ENCODE measurements around the gene NIPA2.
A peak's percentile ranks its signal among the peaks of the same experiment; 100 is the strongest.

The NIPA2 gene

GRCh38 chr15:22880981-22881738 is 42.7 kb downstream of the NIPA2 start:
- WGBS (ENCODE audit: insufficient coverage), result 98% methylated on average over 19 of the region's 19 CpGs

DNA sequence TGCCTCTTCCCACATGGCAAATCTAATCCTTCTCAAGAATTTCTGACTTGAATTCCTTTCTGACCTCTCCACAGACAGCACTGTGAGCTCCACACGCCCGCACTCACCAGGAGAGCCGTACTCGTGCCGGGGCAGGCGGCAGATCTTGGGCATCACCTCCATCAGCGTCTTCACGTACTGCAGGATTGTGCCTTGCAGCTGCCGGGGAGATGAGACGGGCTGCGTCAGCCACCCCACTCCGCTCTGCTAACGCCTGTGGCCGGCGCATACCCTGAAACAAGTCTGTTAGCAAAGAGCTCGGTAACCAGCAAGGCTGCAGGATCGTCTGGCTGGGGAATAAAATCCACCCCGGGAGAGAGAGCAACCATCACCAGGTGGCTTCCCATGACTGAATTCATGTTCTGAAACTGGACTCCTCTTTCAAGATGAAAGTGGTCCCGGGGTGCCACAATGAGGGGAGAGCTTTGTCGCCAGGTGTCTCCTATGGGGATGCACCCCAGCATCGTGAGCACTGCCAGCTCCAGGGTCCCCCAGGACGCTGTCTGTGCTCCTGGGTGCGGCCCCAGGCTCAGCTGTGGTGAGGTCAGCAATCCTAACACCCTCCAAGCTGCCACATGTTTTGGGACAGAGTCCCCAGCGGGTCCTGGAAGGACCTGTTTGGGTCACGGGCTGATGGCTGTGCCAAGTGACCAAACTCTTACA is 43.4 kb downstream of the NIPA2 start:
- DNase-seq, result no peak
- H3K9me3 ChIP-seq (ENCODE audit: control extremely low read depth in 1 of 5, control insufficient read depth in 4 of 5, insufficient read depth in 2 of 5, low read depth in 1 of 5, low read length in 4 of 5), result peaks cover 0 to 13% (median 4%) of the 10 kb centered on the region in 5 experiments
- no peak overlapping the region for H3K27ac ChIP-seq (ENCODE audit: insufficient read depth in 1 of 2, low read depth in 1 of 2, low read length in 2 of 2, poor library complexity in 1 of 2, severe bottlenecking in 2 of 2)
- H3K27me3 ChIP-seq (replicated peaks in 2 of 5; ENCODE audit: control insufficient read depth in 4 of 5, insufficient read depth in 5 of 5, low read length in 4 of 5), result no peaks in the 10 kb centered on the region
- no peaks in the 10 kb centered on the region for H3K4me1 ChIP-seq (ENCODE audit: control extremely low read depth in 1 of 4, control insufficient read depth in 4 of 4, insufficient read depth in 4 of 4, low read length in 3 of 4)
- ChIA-PET POLR2A (no interaction called here), CTCF (no interaction called here)
- H3K4me3 ChIP-seq (ENCODE audit: control insufficient read depth in 1 of 7, extremely low read depth in 1 of 7, insufficient read depth in 4 of 7, low read depth in 2 of 7, low read length in 6 of 7), result no peak overlapping the region
- peaks cover 4 to 62% (median 47%) of the 10 kb centered on the region in 4 experiments for H3K36me3 ChIP-seq (ENCODE audit: control insufficient read depth in 4 of 4, insufficient read depth in 4 of 4, low read length in 3 of 4)
- WGBS (ENCODE audit: insufficient coverage), result 96% methylated on average over 22 of the region's 25 CpGs

More at GRCh38 chr15:22880981-22881738, 42.7 kb downstream of the NIPA2 start:
- no peak for DNase-seq
- ChIA-PET POLR2A (no interaction called here), CTCF (interaction anchor here (0.8 kb wide), 1 partner anchor 15 kb away, joined by 3 read pairs; no protein-coding TSS in a partner anchor)
- peaks cover 5 to 61% (median 49%) of the 10 kb centered on the region in 4 experiments for H3K36me3 ChIP-seq (ENCODE audit: control insufficient read depth in 4 of 4, insufficient read depth in 4 of 4, low read length in 3 of 4)
- peaks cover 0 to 15% (median 5%) of the 10 kb centered on the region in 5 experiments for H3K9me3 ChIP-seq (ENCODE audit: control extremely low read depth in 1 of 5, control insufficient read depth in 4 of 5, insufficient read depth in 2 of 5, low read depth in 1 of 5, low read length in 4 of 5)
- no peak overlapping the region for H3K27ac ChIP-seq (ENCODE audit: insufficient read depth in 1 of 2, low read depth in 1 of 2, low read length in 2 of 2, poor library complexity in 1 of 2, severe bottlenecking in 2 of 2)
- H3K4me1 ChIP-seq (ENCODE audit: control extremely low read depth in 1 of 4, control insufficient read depth in 4 of 4, insufficient read depth in 4 of 4, low read length in 3 of 4), result no peaks in the 10 kb centered on the region
- no peak overlapping the region for H3K4me3 ChIP-seq (ENCODE audit: control insufficient read depth in 1 of 7, extremely low read depth in 1 of 7, insufficient read depth in 4 of 7, low read depth in 2 of 7, low read length in 6 of 7)
- H3K27me3 ChIP-seq (replicated peaks in 2 of 5; ENCODE audit: control insufficient read depth in 4 of 5, insufficient read depth in 5 of 5, low read length in 4 of 5), result no peaks in the 10 kb centered on the region

GRCh38 chr15:22883196-22883595 is 44.7 kb downstream of the NIPA2 start:
- peaks cover 2 to 61% (median 44%) of the 10 kb centered on the region in 4 experiments for H3K36me3 ChIP-seq (ENCODE audit: control insufficient read depth in 4 of 4, insufficient read depth in 4 of 4, low read length in 3 of 4)
- DNase-seq, result no peak
- ChIA-PET CTCF (no interaction called here), POLR2A (no interaction called here)
- H3K27ac ChIP-seq (ENCODE audit: insufficient read depth in 1 of 2, low read depth in 1 of 2, low read length in 2 of 2, poor library complexity in 1 of 2, severe bottlenecking in 2 of 2), result no peak overlapping the region
- H3K4me3 ChIP-seq (ENCODE audit: control insufficient read depth in 1 of 7, extremely low read depth in 1 of 7, insufficient read depth in 4 of 7, low read depth in 2 of 7, low read length in 6 of 7), result no peak overlapping the region
- H3K9me3 ChIP-seq (ENCODE audit: control extremely low read depth in 1 of 5, control insufficient read depth in 4 of 5, insufficient read depth in 2 of 5, low read depth in 1 of 5, low read length in 4 of 5), result peaks cover 0 to 2% (median 0%) of the 10 kb centered on the region in 5 experiments
- no peaks in the 10 kb centered on the region for H3K27me3 ChIP-seq (replicated peaks in 2 of 5; ENCODE audit: control insufficient read depth in 4 of 5, insufficient read depth in 5 of 5, low read length in 4 of 5)
- WGBS (ENCODE audit: insufficient coverage), result 100% methylated on average over 3 of the region's 13 CpGs
- H3K4me1 ChIP-seq (ENCODE audit: control extremely low read depth in 1 of 4, control insufficient read depth in 4 of 4, insufficient read depth in 4 of 4, low read length in 3 of 4), result no peaks in the 10 kb centered on the region

GRCh38 chr15:22884344-22884743 is 45.9 kb downstream of the NIPA2 start:
- Histone ChIP-seq H3K4me1 (ENCODE audit: control extremely low read depth in 1 of 4, control insufficient read depth in 4 of 4, insufficient read depth in 4 of 4, low read length in 3 of 4) (no peaks in the 10 kb centered on the region), H3K27me3 (replicated peaks in 2 of 5; ENCODE audit: control insufficient read depth in 4 of 5, insufficient read depth in 5 of 5, low read length in 4 of 5) (no peaks in the 10 kb centered on the region), H3K4me3 (ENCODE audit: control insufficient read depth in 1 of 7, extremely low read depth in 1 of 7, insufficient read depth in 4 of 7, low read depth in 2 of 7, low read length in 6 of 7) (no peak overlapping the region), H3K36me3 (ENCODE audit: control insufficient read depth in 4 of 4, insufficient read depth in 4 of 4, low read length in 3 of 4) (peaks cover 2 to 58% (median 42%) of the 10 kb centered on the region in 4 experiments), H3K27ac (ENCODE audit: insufficient read depth in 1 of 2, low read depth in 1 of 2, low read length in 2 of 2, poor library complexity in 1 of 2, severe bottlenecking in 2 of 2) (no peak overlapping the region), H3K9me3 (ENCODE audit: control extremely low read depth in 1 of 5, control insufficient read depth in 4 of 5, insufficient read depth in 2 of 5, low read depth in 1 of 5, low read length in 4 of 5) (no peaks in the 10 kb centered on the region)
- peak in 1 of 3 donors; percentile 11 for DNase-seq
- ChIA-PET POLR2A (no interaction called here), CTCF (no interaction called here)
- WGBS (ENCODE audit: insufficient coverage), result 92% methylated on average over 1 of the region's 1 CpG

DNA sequence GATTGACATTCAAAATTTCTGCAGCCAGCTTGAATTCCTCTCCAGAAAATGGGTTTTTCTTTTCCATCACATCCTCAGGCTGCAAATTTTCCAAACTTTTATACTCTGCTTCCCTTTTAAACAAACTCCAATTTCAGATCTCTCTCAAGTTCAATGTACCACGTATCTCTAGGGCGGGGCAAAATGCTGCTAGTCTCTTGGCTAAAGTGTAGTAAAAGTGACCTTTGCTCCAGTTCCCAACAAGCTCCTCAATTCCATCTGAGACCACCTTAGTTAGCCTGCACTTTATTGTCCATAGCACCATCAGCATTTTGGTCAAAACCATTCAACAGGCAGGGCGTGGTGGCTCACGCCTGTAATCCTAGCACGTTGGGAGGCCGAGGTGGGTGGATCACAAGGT is 46.7 kb downstream of the NIPA2 start:
- Histone ChIP-seq H3K27ac (ENCODE audit: insufficient read depth in 1 of 2, low read depth in 1 of 2, low read length in 2 of 2, poor library complexity in 1 of 2, severe bottlenecking in 2 of 2) (no peak overlapping the region), H3K27me3 (replicated peaks in 2 of 5; ENCODE audit: control insufficient read depth in 4 of 5, insufficient read depth in 5 of 5, low read length in 4 of 5) (no peaks in the 10 kb centered on the region), H3K4me3 (ENCODE audit: control insufficient read depth in 1 of 7, extremely low read depth in 1 of 7, insufficient read depth in 4 of 7, low read depth in 2 of 7, low read length in 6 of 7) (no peak overlapping the region), H3K4me1 (ENCODE audit: control extremely low read depth in 1 of 4, control insufficient read depth in 4 of 4, insufficient read depth in 4 of 4, low read length in 3 of 4) (no peaks in the 10 kb centered on the region), H3K9me3 (ENCODE audit: control extremely low read depth in 1 of 5, control insufficient read depth in 4 of 5, insufficient read depth in 2 of 5, low read depth in 1 of 5, low read length in 4 of 5) (no peaks in the 10 kb centered on the region), H3K36me3 (ENCODE audit: control insufficient read depth in 4 of 4, insufficient read depth in 4 of 4, low read length in 3 of 4) (peaks cover 2 to 53% (median 39%) of the 10 kb centered on the region in 4 experiments)
- no peak for DNase-seq
- 98% methylated on average over 6 of the region's 6 CpGs for WGBS (ENCODE audit: insufficient coverage)
- CTCF ChIA-PET, result no interaction called here
- POLR2A ChIA-PET, result no interaction called here

DNA sequence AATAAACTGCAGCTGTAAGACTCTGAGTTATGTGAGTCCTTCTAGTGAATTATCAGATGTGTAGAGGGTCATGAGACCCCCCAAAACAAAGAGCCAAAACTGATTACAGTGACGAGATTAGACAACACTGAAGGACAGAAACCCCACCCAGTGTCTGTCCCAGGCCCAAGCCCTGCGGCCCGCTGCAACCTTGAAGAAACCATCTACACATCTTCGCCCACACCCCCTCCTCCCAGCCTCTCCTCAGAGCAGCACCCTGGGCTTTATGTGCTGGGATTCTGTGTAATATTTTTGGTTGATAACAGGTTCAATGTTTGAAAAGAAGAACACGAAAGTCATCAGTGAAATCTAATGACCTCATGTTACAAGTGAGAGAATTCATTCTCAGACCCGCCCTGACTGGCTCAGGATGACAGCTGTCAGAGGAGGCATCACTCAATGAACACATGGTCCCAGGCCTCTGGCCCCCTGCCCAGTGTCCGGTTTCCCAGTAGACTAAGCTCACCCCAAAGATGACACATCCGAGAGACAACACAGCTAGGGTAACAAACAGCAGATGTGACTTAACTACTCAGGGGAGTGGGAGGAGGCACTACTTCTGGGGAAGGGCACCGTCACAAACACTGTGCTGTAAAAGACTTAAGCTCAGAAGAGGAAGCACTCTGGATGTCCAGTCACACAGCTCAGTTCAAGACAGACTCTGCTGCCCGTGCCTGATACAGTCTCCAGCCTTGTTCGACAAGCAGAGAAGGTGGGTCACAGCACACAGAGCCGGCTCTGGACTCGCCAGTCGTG is 48.9 kb downstream of the NIPA2 start:
- ChIA-PET POLR2A (no interaction called here), CTCF (no interaction called here)
- WGBS (ENCODE audit: insufficient coverage), result 97% methylated on average over 10 of the region's 14 CpGs
- DNase-seq, result no peak
- Histone ChIP-seq H3K9me3 (ENCODE audit: control extremely low read depth in 1 of 5, control insufficient read depth in 4 of 5, insufficient read depth in 2 of 5, low read depth in 1 of 5, low read length in 4 of 5) (no peaks in the 10 kb centered on the region), H3K27me3 (replicated peaks in 2 of 5; ENCODE audit: control insufficient read depth in 4 of 5, insufficient read depth in 5 of 5, low read length in 4 of 5) (no peaks in the 10 kb centered on the region), H3K27ac (ENCODE audit: insufficient read depth in 1 of 2, low read depth in 1 of 2, low read length in 2 of 2, poor library complexity in 1 of 2, severe bottlenecking in 2 of 2) (no peak overlapping the region), H3K4me1 (ENCODE audit: control extremely low read depth in 1 of 4, control insufficient read depth in 4 of 4, insufficient read depth in 4 of 4, low read length in 3 of 4) (no peaks in the 10 kb centered on the region), H3K36me3 (ENCODE audit: control insufficient read depth in 4 of 4, insufficient read depth in 4 of 4, low read length in 3 of 4) (peaks cover 0 to 47% (median 29%) of the 10 kb centered on the region in 4 experiments), H3K4me3 (ENCODE audit: control insufficient read depth in 1 of 7, extremely low read depth in 1 of 7, insufficient read depth in 4 of 7, low read depth in 2 of 7, low read length in 6 of 7) (no peak overlapping the region)

All from common myeloid progenitor, CD34-positive (primary cell).